ENCODE data around the gene PCDH9.

DNA sequence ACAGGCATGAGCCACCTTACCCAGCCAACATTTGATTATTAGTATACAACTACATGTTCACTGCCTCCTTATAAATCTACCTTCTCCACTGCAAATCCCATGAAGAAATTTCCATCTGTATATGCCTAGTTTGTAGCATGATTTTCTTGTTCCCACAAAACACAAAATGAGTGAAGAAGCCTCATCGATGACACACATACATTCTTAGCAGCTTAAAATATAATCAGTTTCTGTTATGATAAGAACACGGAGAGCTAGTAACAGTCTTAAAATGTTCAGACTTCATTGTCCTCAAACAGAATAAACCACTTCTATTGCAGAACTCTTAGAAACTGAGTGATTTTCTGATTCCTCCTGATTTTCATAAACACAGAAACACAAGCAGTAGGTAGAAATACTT, 740.5 kb downstream of the PCDH9 start:
- no peak for TF ChIP-seq CTCF (IDR thresholded peaks at IDR 0.05)
- TF ChIP-seq EP300 (IDR thresholded peaks at IDR 0.05), result no peak
- no peak for TF ChIP-seq POLR2AphosphoS5 (IDR thresholded peaks at IDR 0.05)
- no peak for TF ChIP-seq POLR2A (IDR thresholded peaks at IDR 0.05)
